ENCODE results near the gene TRPC1. TPM values are rescaled to one million over a fixed set of nuclear protein-coding genes. Genes with fewer than 3 reads are reported as not detected.

Gene TRPC1
- total RNA-seq, 1 experiment from 2014 or later = 25.2 TPM

- no peak for DNase-seq (ENCODE audit: low read depth)
These were observed 116.0 kb downstream of the TRPC1 start for GRCh38 chr3:142839831-142840230.

- peak; percentile 80 for DNase-seq (ENCODE audit: low read depth)
These were observed 120.6 kb downstream of the TRPC1 start for GRCh38 chr3:142844339-142844977.

GRCh38 chr3:142846779-142847577 is 123.1 kb downstream of the TRPC1 start:
- DNase-seq (ENCODE audit: low read depth) = no peak

DNA sequence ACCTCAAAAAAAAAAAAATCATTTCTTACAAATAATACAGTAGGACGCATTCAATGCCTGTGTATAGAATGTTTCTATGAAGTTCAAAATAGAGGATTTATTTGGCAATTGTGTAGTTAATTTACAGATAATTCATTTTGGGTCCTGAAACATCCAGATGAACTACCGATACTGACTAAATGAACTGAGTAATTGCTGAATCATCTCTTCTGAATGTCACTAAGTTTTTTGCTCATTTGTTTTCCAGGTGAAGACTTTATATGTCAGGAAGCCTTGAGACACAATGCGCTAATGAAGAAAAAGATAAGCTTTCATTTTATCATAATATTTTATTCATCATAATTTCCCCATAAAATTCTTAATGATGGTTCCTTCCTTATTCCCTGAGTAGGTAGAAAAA is 125.3 kb downstream of the TRPC1 start:
- no peak for DNase-seq (ENCODE audit: low read depth)

DNA sequence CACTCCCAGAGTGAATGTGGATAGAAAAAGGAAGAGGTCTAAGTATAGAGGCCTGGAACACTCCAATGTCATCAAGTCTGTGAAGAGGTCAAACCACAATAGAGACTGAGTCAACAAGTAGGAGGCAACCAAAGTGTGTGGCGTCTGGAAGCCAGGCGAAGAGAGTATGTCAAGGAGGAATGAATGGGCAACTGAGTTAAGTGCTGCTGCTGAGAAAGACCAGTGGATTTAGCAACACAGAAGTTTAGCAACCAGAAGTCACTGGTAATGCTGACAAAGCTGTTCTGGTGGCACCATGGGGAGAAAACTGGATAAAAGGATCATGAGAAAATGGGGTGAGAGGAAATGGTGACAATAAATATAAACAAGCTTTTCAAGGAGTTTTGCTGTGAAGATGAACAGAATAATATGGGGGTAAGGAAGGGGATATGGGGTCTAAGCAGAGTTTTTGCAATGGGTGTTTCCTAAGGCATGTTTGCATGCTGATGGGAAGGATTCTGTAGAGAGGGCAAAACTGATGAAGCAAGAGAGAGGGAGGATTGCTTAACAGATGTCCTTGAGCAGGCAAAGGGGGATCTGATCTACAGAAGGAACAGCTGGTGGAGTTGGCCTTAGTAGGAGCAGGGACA is 126.7 kb downstream of the TRPC1 start:
- peak; percentile 99 for DNase-seq (ENCODE audit: low read depth)

DNA sequence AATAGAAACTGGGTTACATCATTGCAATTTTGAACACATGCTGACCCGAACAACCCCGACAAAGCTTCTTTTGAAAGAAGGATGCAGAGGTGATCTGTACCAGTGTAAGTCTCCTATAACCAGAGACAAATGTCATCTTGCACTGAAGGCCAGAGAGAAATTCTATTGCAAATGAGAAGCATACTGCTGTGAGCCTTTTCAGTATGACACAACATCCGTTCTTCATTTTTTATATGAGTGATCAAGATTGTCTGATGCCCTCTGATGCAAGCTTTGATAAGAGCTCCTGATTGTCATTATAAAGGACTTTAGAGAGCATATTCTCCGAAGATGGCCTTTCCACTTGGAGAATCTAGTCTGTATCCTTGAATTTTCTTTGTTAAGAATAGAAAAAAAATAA is 128.2 kb downstream of the TRPC1 start:
- peak; percentile 46 for DNase-seq (ENCODE audit: low read depth)

GRCh38 chr3:142853270-142854168 is 129.7 kb downstream of the TRPC1 start:
- peak; percentile 95 for DNase-seq (ENCODE audit: low read depth)

GRCh38 chr3:142857056-142857455 is 133.2 kb downstream of the TRPC1 start:
- DNase-seq (ENCODE audit: low read depth) = peak; percentile 50

Other genes starting within 250 kb of the TRPC1 start
- gene ATR, start 145.3 kb upstream of the TRPC1 start, total RNA-seq (2014; rRNA removed; shearing (Covaris generic)) = 28.7 and 38.4 TPM in 2 replicates
- gene PLS1, start 127.6 kb upstream of the TRPC1 start, total RNA-seq (2014; rRNA removed; shearing (Covaris generic)) = 13.9 and 17.1 TPM in 2 replicates
- 21.6 and 26.5 TPM in 2 replicates for gene PCOLCE2, start 165.0 kb downstream of the TRPC1 start, total RNA-seq (2014; rRNA removed; shearing (Covaris generic))
- gene PAQR9, start 239.6 kb downstream of the TRPC1 start, total RNA-seq (2014; rRNA removed; shearing (Covaris generic)) = 0.12 and 0.59 TPM in 2 replicates